NCI-H128 (cell line): ENCODE measurements around the gene AFF2.

Experiments
- DNase-seq: peaks from one replicate; lab custom pipeline; 2025; ENCODE audit not compliant: unreplicated experiment; lab: John Stamatoyannopoulos, UW

AFF2 gene

DNA sequence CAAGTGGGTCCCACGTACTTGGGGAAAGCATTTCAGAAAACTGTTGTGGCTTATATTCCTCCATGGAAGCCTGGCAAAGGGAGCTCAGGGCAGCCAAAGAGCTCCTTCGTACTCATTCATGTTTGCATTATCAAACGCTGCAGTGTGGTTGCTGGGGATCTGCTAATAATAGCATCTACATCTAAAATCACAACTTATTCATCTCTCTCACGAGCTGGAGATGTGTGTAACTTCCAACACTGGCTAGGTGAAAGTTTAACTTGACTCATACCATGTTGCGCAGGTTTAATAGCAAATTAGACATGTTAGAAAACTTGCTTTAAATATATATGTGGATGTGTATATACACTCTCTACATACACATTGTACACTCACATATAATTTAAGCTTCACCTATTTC, 415.1 kb downstream of the AFF2 start:
- no peak for DNase-seq

GRCh38 chrX:148917441-148917840, 417.0 kb downstream of the AFF2 start:
- no peak for DNase-seq

DNA sequence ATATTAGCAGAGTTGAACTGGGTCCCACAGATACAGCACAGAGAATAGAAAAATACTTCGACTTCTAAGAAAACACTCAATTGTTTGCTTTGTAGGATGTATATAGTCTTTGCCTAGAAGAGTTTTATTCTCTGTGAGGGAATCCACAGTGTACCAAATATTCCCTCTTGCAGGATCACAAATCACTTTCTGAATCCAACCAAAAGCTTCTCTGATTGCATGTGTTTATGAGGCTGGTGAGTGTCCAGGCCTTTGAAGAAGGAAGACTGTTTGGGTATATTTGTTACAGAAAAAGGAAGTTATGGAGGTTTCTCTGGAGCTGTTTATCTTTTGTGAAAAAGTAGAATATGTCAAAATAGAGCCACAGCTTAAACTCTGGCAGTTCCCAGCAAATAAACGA, 423.2 kb downstream of the AFF2 start:
- DNase-seq = no peak

DNA sequence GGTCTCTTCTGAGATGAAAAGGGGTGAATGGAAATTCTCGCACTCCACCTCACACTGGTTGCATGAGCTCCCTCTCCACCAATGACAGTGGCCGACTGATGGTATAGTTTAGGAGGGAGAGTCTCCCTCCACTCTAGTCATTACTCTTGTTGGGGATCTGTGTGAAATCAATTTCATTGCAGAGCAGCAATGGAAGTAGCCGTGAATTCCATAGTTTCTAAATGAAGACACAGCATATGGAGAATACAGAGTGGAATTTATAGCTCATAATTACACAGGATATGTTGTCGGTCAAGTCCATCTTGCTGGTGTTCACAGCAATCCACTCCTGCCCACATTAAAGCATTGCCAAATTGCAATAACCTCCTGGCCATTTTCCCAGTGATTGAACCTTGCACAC, 426.0 kb downstream of the AFF2 start:
- DNase-seq = no peak

DNA sequence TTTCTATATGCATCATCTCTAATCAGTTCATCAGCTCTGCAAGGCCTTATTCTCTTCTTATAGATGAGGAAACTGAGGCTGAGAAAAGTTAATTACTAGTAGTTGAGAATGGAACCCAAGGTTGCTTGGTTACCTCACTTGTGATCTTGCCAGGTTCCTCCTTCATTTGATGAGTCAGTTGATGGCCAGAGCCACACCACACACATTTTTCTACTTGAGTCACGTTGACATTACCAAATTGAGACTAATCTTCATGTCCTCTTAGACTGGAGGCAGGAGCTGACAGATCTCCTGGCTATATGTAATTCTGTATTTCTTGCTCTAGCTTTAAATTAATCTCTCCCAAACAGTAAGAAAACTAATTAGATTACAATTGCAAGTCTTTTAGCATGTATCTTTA, 428.4 kb downstream of the AFF2 start:
- no peak for DNase-seq

DNA sequence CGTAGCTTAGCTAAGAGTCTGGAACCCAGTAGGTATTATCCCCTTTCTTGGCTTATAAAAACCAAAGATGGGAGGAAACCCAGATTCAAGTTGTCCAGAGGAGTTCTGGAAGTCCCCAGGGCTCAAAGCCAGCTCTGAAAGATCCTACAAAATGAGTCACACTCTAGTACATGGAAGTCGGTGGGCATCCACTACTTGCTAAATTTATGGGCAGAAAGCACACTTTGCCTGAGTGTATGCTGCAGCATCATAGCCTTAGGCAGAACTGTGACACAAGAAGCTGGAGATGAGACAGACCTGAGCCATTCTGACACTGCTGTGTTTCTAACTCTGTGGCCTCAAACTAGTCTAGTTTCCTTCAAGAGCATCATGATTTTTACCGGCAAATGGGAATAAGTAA, 429.3 kb downstream of the AFF2 start:
- no peak for DNase-seq

DNA sequence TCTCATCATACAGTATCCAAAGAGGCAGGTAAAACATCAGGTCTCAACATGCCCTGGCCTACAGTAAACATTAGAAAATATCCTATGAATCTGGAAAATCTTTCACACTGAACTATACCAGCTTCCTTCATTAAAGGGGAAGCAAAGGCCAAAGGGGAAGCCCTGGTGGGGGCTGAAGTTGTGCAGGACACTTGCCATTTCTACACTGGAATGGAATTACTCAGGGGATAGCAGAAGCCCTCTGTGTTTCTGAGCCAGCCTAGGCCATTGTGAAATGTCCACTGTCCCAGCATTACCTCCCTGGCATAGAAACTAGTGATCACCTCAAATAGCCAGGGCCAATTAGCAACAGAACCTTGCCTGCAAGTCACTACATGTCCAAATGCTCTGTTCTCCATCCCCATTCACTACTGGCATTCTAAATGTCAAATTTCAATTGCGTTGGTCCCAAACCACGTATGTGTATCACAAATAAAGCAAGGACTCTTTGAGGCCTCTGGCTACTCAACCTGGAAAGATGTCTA, 429.9 kb downstream of the AFF2 start:
- DNase-seq = no peak

GRCh38 chrX:148933881-148934280, 433.5 kb downstream of the AFF2 start:
- no peak for DNase-seq

GRCh38 chrX:148938348-148938747, 437.9 kb downstream of the AFF2 start:
- DNase-seq = no peak

DNA sequence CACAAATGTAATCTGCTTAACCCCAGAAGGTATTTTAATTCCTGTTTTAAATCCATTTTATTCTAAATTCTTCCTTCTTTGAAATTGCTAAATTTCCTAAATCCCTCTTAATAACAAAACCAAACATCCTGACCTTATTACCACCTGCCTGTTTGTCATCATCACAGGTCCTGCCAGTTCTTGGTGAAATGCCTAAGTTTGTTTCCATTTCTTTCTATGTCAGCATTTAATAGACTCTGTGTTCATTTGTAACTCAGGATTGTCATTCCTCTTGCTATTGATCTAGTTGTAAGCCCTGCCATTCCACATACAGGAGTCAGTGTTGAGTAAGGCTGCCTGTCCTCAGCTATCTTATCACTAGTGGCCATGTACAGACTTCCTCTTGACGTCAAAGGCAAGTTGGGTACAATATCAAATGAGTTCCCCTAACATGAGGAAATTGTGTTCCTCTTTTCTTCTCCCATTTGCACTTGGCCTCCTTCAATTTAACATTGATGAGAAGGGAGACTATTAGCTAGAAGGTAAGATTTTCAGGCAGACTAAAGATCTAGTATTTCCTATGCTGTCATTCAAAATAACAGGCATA, 440.1 kb downstream of the AFF2 start:
- no peak for DNase-seq

- no peak for DNase-seq
Observed at GRCh38 chrX:148942754-148943153, 442.3 kb downstream of the AFF2 start.

- DNase-seq = no peak
Observed at GRCh38 chrX:148947399-148947975, 447.1 kb downstream of the AFF2 start.

DNA sequence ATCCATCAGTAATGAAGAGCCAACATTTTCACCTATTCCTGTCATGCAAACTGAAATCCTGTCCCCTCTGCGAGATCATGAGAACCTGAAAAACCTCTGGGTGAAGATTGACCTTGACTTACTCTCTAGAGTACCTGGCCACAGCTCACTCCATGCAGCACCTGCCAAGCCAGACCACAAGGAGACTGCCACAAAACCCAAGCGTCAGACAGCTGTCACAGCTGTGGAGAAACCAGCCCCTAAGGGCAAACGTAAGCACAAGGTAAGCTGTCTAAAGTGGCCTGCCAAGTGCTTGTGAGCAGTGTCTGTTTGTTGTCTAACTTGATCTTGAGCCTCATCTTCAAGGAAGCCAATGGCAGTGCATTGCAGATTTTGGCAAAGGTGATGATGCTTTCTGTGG, 455.9 kb downstream of the AFF2 start:
- no peak for DNase-seq

DNA sequence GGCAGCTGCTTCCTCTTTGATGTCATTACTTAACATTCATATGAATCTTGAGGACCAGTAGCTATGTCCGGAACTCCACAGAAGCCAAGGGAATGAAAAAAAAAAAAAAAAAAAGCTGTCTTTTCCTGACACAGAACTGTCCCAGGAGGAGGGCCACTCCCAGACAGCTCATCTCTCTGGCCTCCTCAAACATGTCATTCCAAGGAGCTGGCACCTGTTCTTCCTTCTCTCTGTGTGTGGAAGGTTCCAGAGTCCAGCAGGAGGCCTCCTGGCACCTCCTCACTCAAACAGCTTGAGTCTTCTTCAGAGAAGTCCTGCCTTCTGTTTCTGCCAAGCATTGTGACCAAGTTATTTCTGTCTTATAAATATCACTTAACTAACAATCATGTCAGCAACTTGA, 458.5 kb downstream of the AFF2 start:
- DNase-seq = no peak

DNA sequence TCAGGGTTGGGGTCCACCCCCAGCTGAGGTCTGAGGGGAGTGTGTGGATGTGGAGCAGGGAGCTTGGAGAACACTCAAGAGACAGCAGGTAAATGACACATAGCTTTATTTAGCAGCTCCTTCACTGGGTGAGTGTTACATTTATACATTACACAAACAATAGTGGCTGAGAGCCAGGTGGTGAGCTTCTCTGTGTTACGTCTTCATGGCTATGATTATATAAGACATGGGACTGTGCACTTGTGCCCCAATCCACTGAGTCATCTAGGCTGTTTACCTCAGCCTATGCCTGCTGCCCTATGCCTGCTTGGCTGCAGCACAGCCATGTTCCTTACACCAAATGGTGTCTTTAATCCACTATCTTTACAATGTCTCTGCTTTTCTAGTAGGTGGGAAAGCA, 459.6 kb downstream of the AFF2 start:
- DNase-seq = no peak

DNA sequence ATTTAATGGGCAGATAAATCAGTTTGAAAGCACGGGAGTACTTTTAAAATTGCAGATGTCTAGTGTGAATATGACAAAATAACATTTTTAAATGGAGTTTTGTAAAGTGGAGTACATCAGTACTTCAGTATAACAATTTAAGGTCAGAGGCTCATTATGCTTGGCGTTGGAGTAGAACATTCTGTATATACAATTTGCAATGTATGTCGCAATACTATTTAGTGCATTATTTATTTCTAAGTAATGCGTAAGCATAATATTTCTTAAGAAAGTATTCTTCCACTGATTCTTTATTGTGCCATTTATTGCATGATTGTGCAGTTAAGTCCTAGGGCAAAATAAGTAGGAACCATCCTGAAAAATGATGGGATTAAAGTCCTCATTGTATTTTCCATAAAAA, 461.6 kb downstream of the AFF2 start:
- no peak for DNase-seq

DNA sequence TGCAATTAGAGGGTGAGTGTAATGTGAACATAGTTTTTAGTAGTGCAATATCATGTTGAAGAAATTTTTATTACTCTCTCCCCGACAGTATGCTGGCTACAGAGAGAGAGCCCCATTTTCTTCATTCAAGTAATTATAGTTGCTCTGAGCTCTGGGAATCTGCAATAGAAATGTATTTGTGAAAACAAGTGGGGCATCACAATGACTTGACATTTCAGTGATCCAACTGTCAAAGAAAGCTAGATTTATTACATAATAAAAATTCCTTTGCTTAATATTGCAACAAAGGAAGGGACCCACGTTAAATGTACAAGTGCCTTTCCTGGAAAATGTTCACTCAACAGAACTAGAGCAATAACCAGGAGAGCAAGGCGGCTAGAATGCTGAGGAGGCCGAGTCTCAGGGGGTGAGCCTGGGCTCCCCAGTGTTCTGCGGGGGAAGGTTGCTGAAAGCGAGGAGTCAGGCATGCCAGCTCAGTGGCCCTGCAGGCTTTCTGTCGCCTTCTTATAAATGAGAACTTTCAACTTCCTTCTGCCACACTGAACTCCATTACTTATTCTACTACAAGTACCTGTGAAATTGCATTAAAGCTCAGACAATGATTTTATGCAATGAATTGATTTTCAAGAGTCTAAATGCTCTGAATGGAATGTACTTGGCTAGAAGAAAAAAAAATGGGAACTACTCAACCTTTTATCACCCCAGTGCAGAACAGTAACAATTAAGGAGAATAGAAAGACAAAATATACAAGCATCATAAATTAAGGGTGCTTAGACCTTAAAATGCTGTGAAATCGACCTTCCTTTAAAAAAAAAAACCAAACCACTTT, 476.4 kb downstream of the AFF2 start:
- DNase-seq = no peak

DNA sequence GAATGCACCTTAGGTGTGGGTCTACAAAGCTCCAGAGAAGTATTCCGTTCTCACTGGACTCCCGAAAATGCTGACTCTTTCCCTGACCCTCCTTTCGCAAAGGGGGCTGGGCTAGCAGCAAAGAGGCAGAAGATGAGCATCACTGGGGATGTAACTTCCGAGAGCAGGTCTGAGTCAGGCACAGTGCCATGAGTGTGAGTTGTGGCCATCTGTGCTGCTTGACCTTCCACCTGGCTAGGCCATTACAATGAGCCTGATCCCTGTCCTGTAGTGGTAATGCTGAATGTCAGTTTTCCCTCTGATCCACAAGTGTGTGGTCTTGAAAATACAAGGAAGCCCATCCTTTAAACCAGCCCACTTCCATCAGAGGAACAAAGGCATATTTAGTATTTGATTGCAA, 479.4 kb downstream of the AFF2 start:
- no peak for DNase-seq

DNA sequence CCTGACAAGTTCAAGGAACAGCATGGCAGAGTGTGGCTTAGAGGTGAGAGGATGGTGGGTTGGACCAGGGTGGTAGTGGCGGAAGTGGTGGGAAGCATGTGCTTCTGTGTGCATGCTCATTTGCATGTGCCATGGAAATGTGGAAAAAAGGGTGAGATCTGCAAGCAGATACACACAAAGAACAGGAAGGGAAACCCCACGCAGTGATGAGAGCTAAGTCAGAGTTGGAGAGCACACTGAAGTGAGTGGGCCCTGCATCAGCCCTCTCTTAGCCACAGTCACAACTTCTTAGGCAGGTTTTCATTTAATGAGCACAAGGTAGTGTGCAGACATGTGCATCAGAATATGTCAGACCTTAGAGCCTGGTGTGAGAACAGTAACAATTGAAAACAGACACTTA, 483.8 kb downstream of the AFF2 start:
- no peak for DNase-seq

DNA sequence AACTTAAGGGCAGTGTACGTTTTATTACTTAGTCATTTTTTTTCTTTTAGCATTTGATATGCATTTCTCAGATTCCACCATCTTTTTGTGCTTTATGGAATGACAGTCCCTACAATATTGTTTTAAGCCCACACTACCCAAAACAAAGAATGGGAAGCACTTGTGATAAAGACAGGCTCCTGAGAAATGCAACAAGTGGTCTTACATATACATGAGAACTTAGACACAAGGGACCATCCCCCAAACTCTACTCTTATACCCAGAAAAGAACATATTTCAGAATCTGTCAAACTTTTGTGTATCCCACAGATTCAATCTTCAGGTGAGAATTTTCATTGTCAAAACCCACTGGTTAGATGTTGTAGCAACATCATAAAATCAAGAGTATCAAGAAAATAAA, 491.1 kb downstream of the AFF2 start:
- no peak for DNase-seq

DNA sequence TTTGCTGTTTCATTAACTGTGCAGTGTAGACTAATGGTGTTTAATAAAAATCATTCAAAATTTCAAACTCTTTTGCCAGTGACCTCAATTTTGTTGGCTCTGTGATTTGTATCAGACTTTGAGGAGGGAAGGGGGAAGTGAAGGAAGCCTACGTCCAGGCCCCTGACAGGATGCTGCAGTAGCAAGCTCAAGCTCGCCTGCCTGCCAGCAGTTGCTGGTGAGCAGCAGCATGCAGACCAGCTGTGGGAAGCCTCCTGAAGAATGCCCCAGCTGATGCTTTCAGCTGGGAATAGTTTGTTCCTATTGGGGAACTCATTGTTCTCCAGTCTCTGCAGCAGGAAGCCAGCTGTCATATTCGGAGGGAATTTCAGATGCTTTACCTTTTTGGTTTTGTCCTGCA, 495.2 kb downstream of the AFF2 start:
- no peak for DNase-seq

- DNase-seq = no peak
Observed at GRCh38 chrX:149002320-149002719, 501.9 kb downstream of the AFF2 start.
